Activated naive CD4-positive, alpha-beta T cell treated with anti-CD3 and anti-CD28 coated beads for 36 hours (primary cell): ENCODE measurements around the gene LVRN. TPM values are rescaled to one million over a fixed set of nuclear protein-coding genes. Genes with fewer than 3 reads are reported as not detected.

Experiments
- CTCF ChIA-PET: fragments of 350-600 bp; sonication (Branson Sonifier 250); formaldehyde crosslinking; loops from one replicate; lab custom pipeline; 2021; ENCODE audit warnings: antibody characterized with exemption; lab: Charles Lee
- DNase-seq: peaks from one replicate; pipeline ENCODE4 v3.0.0-alpha.2; 2020
- H3K27ac Mint-ChIP-seq: one replicate; pipeline ENCODE4 v1.8.0; 2021; ENCODE audit warnings: mild to moderate bottlenecking, mixed read lengths
- H3K27me3 Mint-ChIP-seq: one replicate; pipeline ENCODE4 v1.8.0; 2021; ENCODE audit warnings: low read depth, mixed read lengths
- H3K36me3 Mint-ChIP-seq: one replicate; pipeline ENCODE4 v1.8.0; 2021; ENCODE audit warnings: low read depth, mixed read lengths
- H3K4me1 Mint-ChIP-seq: one replicate; pipeline ENCODE4 v1.8.0; 2021; ENCODE audit warnings: low read depth, mixed read lengths
- H3K4me3 Mint-ChIP-seq: one replicate; pipeline ENCODE4 v1.8.0; 2021; ENCODE audit warnings: mild to moderate bottlenecking, moderate library complexity, mixed read lengths
- H3K9me3 Mint-ChIP-seq: one replicate; pipeline ENCODE4 v1.8.0; 2021; ENCODE audit warnings: mixed read lengths
- intact Hi-C: fragments of 100-400 bp; cut with micrococcal nuclease; formaldehyde crosslinking; loops from one replicate; pipeline ENCODE4 v1.15.1; 2023
- total RNA-seq, 2 experiments: library from RNA; stranded (reverse); gene quantifications; one replicate each; pipeline ENCODE4 v1.2.3, GENCODE V29; 2021

Gene LVRN
- total RNA-seq, 2 experiments from 2014 or later = not detected

- Mint-ChIP-seq H3K27ac (no peak overlapping the region), H3K36me3 (no peaks in the 10 kb centered on the region), H3K4me3 (no peak overlapping the region), H3K9me3 (no peaks in the 10 kb centered on the region), H3K27me3 (peaks cover 4% of the 10 kb centered on the region), H3K4me1 (no peaks in the 10 kb centered on the region)
- no peak for DNase-seq
- intact Hi-C loops = no loop called here
- CTCF ChIA-PET = no interaction called here
Measured at GRCh38 chr5:116004248-116004647, 42.0 kb downstream of the LVRN start.

GRCh38 chr5:116009806-116010205 is 47.5 kb downstream of the LVRN start:
- H3K36me3 Mint-ChIP-seq = no peaks in the 10 kb centered on the region
- no peaks in the 10 kb centered on the region for H3K9me3 Mint-ChIP-seq
- H3K4me3 Mint-ChIP-seq = no peak overlapping the region
- H3K27me3 Mint-ChIP-seq = peaks cover 3% of the 10 kb centered on the region
- intact Hi-C loops = no loop called here
- H3K4me1 Mint-ChIP-seq = no peaks in the 10 kb centered on the region
- CTCF ChIA-PET = no interaction called here
- DNase-seq = no peak
- H3K27ac Mint-ChIP-seq = no peak overlapping the region

- no peaks in the 10 kb centered on the region for H3K9me3 Mint-ChIP-seq
- H3K27me3 Mint-ChIP-seq = peaks cover 3% of the 10 kb centered on the region
- CTCF ChIA-PET = no interaction called here
- intact Hi-C loops = no loop called here
- no peak overlapping the region for H3K4me3 Mint-ChIP-seq
- H3K36me3 Mint-ChIP-seq = no peaks in the 10 kb centered on the region
- no peak for DNase-seq
- H3K27ac Mint-ChIP-seq = no peak overlapping the region
- no peaks in the 10 kb centered on the region for H3K4me1 Mint-ChIP-seq
Measured at GRCh38 chr5:116011046-116011445, 48.8 kb downstream of the LVRN start.

DNA sequence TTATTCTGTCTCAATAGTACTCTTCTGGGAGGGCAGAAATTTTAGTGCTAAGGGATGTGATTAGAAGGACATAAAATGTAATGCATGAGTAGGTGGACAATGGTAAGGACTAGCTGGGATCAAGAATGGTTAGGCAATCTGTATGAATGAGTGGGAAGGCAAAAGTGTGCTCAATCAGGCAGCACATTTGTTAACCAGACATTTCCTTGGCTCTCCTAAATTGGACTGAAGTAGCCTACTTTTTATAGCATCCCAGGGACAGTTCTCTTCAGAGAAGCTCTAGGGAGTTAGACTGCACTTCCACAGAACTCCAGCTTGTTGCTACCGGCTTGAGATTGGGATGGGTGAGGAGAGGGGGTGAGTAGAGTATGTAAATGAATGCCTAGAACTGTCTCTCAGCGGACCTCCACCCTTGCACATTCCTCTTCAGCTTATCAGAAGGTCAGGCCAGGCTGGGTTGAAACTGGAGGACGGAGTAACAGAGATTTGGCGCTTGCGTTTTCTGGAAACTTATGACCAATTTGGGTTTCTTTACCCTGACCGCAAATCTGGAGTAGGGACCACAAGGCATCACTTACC is 51.0 kb downstream of the LVRN start:
- CTCF ChIA-PET = no interaction called here
- no peaks in the 10 kb centered on the region for H3K4me1 Mint-ChIP-seq
- H3K4me3 Mint-ChIP-seq = no peak overlapping the region
- no peaks in the 10 kb centered on the region for H3K9me3 Mint-ChIP-seq
- no peak for DNase-seq
- intact Hi-C loops = no loop called here
- H3K27me3 Mint-ChIP-seq = peaks cover 3% of the 10 kb centered on the region
- H3K36me3 Mint-ChIP-seq = no peaks in the 10 kb centered on the region
- H3K27ac Mint-ChIP-seq = no peak overlapping the region

- intact Hi-C loops = no loop called here
- Mint-ChIP-seq H3K9me3 (no peaks in the 10 kb centered on the region), H3K27ac (no peak overlapping the region), H3K27me3 (peaks cover 3% of the 10 kb centered on the region), H3K36me3 (no peaks in the 10 kb centered on the region), H3K4me1 (no peaks in the 10 kb centered on the region), H3K4me3 (no peak overlapping the region)
- DNase-seq = no peak
- CTCF ChIA-PET = no interaction called here
Measured at GRCh38 chr5:116013936-116014335, 51.7 kb downstream of the LVRN start.

GRCh38 chr5:116023619-116024018 is 61.3 kb downstream of the LVRN start:
- H3K9me3 Mint-ChIP-seq = no peaks in the 10 kb centered on the region
- CTCF ChIA-PET = no interaction called here
- intact Hi-C loops = no loop called here
- H3K36me3 Mint-ChIP-seq = no peaks in the 10 kb centered on the region
- no peak for DNase-seq
- no peaks in the 10 kb centered on the region for H3K4me1 Mint-ChIP-seq
- peaks cover 7% of the 10 kb centered on the region for H3K27me3 Mint-ChIP-seq
- H3K4me3 Mint-ChIP-seq = no peak overlapping the region
- H3K27ac Mint-ChIP-seq = no peak overlapping the region

- DNase-seq = no peak
- Mint-ChIP-seq H3K4me3 (no peak overlapping the region), H3K27ac (no peak overlapping the region), H3K4me1 (no peaks in the 10 kb centered on the region), H3K36me3 (no peaks in the 10 kb centered on the region), H3K27me3 (peaks cover 19% of the 10 kb centered on the region), H3K9me3 (no peaks in the 10 kb centered on the region)
- intact Hi-C loops = no loop called here
- CTCF ChIA-PET = no interaction called here
Measured at GRCh38 chr5:116025866-116026265, 63.6 kb downstream of the LVRN start.

GRCh38 chr5:116032094-116032517 is 69.8 kb downstream of the LVRN start, which contains the start of gene ARL14EPL:
ARL14EPL (plus strand) TSS chr5:116032472; CDS start chr5:116051466, 18,994 bp downstream.
- CTCF ChIA-PET = no interaction called here

DNA sequence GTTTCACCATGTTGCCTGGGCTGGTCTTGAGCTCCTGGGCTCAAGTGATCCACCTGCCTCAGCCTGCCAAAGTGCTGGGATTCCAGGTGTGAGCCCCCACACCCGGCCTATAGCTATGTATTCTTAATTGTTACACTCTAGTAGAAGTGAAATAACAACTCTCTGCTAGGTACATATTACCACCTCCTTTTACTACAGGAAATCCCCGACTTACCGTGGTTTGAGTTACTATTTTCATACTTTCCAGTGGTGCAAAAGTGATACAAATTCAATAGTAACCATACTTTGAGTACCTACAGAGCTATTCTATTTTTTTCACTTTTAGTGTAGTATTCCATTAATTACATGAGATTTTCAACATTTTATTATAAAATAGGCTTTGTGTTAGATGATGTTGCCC is 70.7 kb downstream of the LVRN start:
- intact Hi-C loops = no loop called here
- no peak overlapping the region for H3K4me3 Mint-ChIP-seq
- H3K36me3 Mint-ChIP-seq = no peaks in the 10 kb centered on the region
- H3K27ac Mint-ChIP-seq = no peak overlapping the region
- H3K4me1 Mint-ChIP-seq = no peaks in the 10 kb centered on the region
- peaks cover 31% of the 10 kb centered on the region for H3K27me3 Mint-ChIP-seq
- DNase-seq = no peak
- CTCF ChIA-PET = no interaction called here
- H3K9me3 Mint-ChIP-seq = no peaks in the 10 kb centered on the region

More at GRCh38 chr5:116032094-116032517, 69.8 kb downstream of the LVRN start, which contains the start of gene ARL14EPL:
- H3K4me1 Mint-ChIP-seq = no peaks in the 10 kb centered on the region
- H3K36me3 Mint-ChIP-seq = no peaks in the 10 kb centered on the region
- peaks cover 26% of the 10 kb centered on the region for H3K27me3 Mint-ChIP-seq
- intact Hi-C loops = no loop called here
- no peaks in the 10 kb centered on the region for H3K9me3 Mint-ChIP-seq
- no peak within 1 kb of the TSS for H3K27ac Mint-ChIP-seq
- H3K4me3 Mint-ChIP-seq = no peak within 1 kb of the TSS
- no peak for DNase-seq

- CTCF ChIA-PET = interaction anchor here (2.2 kb wide), 1 partner anchor 33 kb away, joined by 6 read pairs; no protein-coding TSS in a partner anchor
- no peaks in the 10 kb centered on the region for H3K4me1 Mint-ChIP-seq
- no peak overlapping the region for H3K27ac Mint-ChIP-seq
- no peak overlapping the region for H3K4me3 Mint-ChIP-seq
- H3K9me3 Mint-ChIP-seq = no peaks in the 10 kb centered on the region
- H3K36me3 Mint-ChIP-seq = no peaks in the 10 kb centered on the region
- H3K27me3 Mint-ChIP-seq = peaks cover 30% of the 10 kb centered on the region
- DNase-seq = no peak
- intact Hi-C loops = no loop called here
Measured at GRCh38 chr5:116035123-116035522, 72.8 kb downstream of the LVRN start.

- CTCF ChIA-PET = no interaction called here
- H3K4me1 Mint-ChIP-seq = no peaks in the 10 kb centered on the region
- H3K27ac Mint-ChIP-seq = no peak overlapping the region
- intact Hi-C loops = no loop called here
- peaks cover 26% of the 10 kb centered on the region for H3K27me3 Mint-ChIP-seq
- no peaks in the 10 kb centered on the region for H3K36me3 Mint-ChIP-seq
- no peaks in the 10 kb centered on the region for H3K9me3 Mint-ChIP-seq
- no peak for DNase-seq
- H3K4me3 Mint-ChIP-seq = no peak overlapping the region
Measured at GRCh38 chr5:116037236-116037822, 75.1 kb downstream of the LVRN start.

DNA sequence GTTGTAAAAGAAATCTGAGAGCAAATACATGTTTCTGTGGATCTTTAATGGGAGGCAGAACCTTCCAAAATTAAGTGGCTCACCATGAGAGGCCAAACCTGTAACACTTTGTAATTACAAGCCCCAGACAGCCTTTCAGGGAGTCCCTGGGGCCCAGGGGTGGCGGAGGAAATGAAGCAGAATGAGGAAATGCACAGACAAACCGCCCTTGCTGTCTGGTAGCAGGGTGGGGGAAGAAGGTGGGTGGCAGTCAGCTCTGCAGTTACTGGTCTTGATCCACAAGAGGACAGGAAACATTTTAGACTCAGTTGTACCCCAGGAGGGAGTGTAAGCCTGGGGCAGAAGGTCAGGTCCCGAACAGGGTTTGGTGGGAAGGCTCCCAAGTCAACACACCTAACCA is 76.5 kb downstream of the LVRN start:
- DNase-seq = no peak
- no peaks in the 10 kb centered on the region for H3K9me3 Mint-ChIP-seq
- no peaks in the 10 kb centered on the region for H3K4me1 Mint-ChIP-seq
- intact Hi-C loops = no loop called here
- CTCF ChIA-PET = interaction anchor here (1.1 kb wide), 1 partner anchor 11 kb away, joined by 3 read pairs; no protein-coding TSS in a partner anchor
- no peak overlapping the region for H3K4me3 Mint-ChIP-seq
- peaks cover 26% of the 10 kb centered on the region for H3K27me3 Mint-ChIP-seq
- H3K36me3 Mint-ChIP-seq = no peaks in the 10 kb centered on the region
- H3K27ac Mint-ChIP-seq = no peak overlapping the region

DNA sequence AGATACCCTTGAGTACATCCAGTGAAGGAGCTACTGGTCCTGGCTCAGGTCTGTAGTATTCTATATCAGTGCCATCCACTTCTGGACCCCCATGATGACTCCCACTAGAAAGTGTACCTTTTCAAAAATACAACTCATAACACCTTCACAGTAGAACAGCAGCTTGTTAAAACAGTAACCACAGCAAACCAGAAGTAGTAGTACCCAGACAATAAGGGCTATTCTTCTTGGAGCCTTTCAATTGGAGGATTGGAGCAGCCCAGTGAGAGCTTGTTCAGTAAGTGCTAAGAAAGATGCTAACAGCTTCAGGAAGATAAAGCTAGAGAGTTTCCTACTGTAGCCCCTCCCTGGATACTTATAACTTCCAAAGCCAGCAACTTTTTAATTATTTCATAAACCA is 80.1 kb downstream of the LVRN start:
- peaks cover 20% of the 10 kb centered on the region for H3K27me3 Mint-ChIP-seq
- H3K4me3 Mint-ChIP-seq = no peak overlapping the region
- H3K27ac Mint-ChIP-seq = no peak overlapping the region
- intact Hi-C loops = no loop called here
- no peaks in the 10 kb centered on the region for H3K4me1 Mint-ChIP-seq
- CTCF ChIA-PET = no interaction called here
- no peak for DNase-seq
- no peaks in the 10 kb centered on the region for H3K9me3 Mint-ChIP-seq
- H3K36me3 Mint-ChIP-seq = no peaks in the 10 kb centered on the region
